Progenitor cell of endocrine pancreas (in vitro differentiated cells): ENCODE measurements around the gene SLC13A5. TPM values are rescaled to one million over a fixed set of nuclear protein-coding genes. Genes with fewer than 3 reads are reported as not detected.

Experiments
- DNase-seq: peaks from one replicate; pipeline ENCODE4 v3.0.0; 2021; ENCODE audit warnings: low spot score; ENCODE audit not compliant: unreplicated experiment
- H3K27ac Mint-ChIP-seq: 2 replicates; pipeline ENCODE4 v1.8.0; 2021; ENCODE audit warnings: mild to moderate bottlenecking, moderate library complexity, mixed read lengths
- H3K27me3 Mint-ChIP-seq: 2 replicates; pipeline ENCODE4 v1.8.0; 2021; ENCODE audit warnings: mixed read lengths
- H3K36me3 Mint-ChIP-seq: 2 replicates; pipeline ENCODE4 v1.8.0; 2022; ENCODE audit warnings: mixed read lengths; ENCODE audit not compliant: insufficient read depth
- H3K4me1 Mint-ChIP-seq: 2 replicates; pipeline ENCODE4 v1.8.0; 2021; ENCODE audit warnings: low read depth, mixed read lengths
- H3K4me3 Mint-ChIP-seq: 2 replicates; pipeline ENCODE4 v1.8.0; 2021; ENCODE audit warnings: low read depth, mild to moderate bottlenecking, moderate library complexity, mixed read lengths
- H3K9me3 Mint-ChIP-seq: 2 replicates; pipeline ENCODE4 v1.8.0; 2021; ENCODE audit warnings: low read depth, mixed read lengths
- total RNA-seq: library from RNA; stranded (reverse); gene quantifications from 2 replicates; pipeline ENCODE4 v1.2.1, GENCODE V29; 2021
- TF ChIP-seq, protein P1 (sequence below): fragments of 200-600 bp; sonication (generic); IDR thresholded peaks from one replicate; pipeline ENCODE4 v1.5.0; 2021; ENCODE audit warnings: antibody characterized with exemption, mild to moderate bottlenecking; ENCODE audit not compliant: unreplicated experiment

SLC13A5 gene
- total RNA-seq, 1 donor from 2014 or later = 0.93 TPM

DNA sequence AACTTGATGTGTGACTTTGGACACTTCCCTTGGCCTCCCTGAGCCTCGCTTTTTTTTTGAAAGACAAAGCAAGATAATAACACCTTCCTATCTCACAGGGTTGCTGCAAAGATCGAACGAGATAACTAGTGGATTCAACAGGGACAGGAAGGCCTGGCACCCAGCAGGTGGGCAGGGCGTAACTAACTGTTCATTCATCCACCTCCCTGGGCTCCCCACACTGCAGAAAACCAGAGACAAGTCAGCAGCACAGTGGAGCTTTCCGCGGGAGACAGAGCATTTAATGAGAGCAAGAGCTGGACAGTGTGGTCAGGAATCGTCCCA is 28.7 kb downstream of the SLC13A5 start:
- Mint-ChIP-seq H3K4me3 (no peak overlapping the region), H3K4me1 (peaks cover 4% of the 10 kb centered on the region), H3K27me3 (peaks cover 44% of the 10 kb centered on the region), H3K27ac (no peak overlapping the region), H3K36me3 (no peaks in the 10 kb centered on the region), H3K9me3 (no peaks in the 10 kb centered on the region)
- no peak for DNase-seq
- TF ChIP-seq, protein P1, sequence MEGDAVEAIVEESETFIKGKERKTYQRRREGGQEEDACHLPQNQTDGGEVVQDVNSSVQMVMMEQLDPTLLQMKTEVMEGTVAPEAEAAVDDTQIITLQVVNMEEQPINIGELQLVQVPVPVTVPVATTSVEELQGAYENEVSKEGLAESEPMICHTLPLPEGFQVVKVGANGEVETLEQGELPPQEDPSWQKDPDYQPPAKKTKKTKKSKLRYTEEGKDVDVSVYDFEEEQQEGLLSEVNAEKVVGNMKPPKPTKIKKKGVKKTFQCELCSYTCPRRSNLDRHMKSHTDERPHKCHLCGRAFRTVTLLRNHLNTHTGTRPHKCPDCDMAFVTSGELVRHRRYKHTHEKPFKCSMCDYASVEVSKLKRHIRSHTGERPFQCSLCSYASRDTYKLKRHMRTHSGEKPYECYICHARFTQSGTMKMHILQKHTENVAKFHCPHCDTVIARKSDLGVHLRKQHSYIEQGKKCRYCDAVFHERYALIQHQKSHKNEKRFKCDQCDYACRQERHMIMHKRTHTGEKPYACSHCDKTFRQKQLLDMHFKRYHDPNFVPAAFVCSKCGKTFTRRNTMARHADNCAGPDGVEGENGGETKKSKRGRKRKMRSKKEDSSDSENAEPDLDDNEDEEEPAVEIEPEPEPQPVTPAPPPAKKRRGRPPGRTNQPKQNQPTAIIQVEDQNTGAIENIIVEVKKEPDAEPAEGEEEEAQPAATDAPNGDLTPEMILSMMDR = no peak

DNA sequence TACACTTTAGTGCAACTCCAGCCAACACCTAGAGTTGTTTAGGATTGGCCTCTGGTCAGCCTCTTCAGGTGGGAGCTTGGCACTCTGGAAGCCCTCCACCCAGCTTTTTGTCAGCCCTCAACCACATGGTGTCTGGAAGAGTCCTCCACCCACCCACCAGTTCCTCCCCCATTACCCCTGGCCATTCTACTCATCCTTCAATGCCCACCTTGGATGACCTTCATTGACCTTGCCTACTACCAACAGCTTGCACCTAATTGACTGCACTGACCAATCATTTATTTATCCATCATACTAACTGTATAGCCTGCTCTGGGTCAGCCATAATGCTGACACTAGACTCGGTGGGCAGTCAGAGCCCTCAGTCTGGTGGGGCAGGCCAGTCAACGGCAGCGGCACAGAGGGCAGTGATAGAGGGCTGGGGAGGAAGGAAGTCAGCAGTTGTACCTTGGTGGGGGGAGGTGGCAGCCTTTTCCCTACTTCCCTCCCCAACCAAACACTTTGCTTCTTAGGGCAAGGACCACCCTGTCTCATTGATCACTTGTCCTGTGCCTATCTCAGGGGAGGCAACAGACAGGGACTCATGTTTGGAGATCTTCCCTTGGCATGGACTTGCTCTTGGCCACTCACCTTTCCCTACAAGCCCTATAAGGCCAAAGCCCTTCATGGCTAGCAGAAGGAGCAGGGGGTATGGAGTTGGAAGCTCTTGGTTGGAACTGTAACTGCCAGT is 29.3 kb downstream of the SLC13A5 start:
- DNase-seq = no peak
- TF ChIP-seq, protein P1 = no peak
- Mint-ChIP-seq H3K27ac (no peak overlapping the region), H3K4me1 (peaks cover 4% of the 10 kb centered on the region), H3K9me3 (no peaks in the 10 kb centered on the region), H3K27me3 (peaks cover 43% of the 10 kb centered on the region), H3K4me3 (no peak overlapping the region), H3K36me3 (no peaks in the 10 kb centered on the region)

GRCh38 chr17:6683081-6683684 is 30.0 kb downstream of the SLC13A5 start:
- peaks cover 49% of the 10 kb centered on the region for H3K27me3 Mint-ChIP-seq
- TF ChIP-seq, protein P1 = no peak
- DNase-seq = no peak
- no peaks in the 10 kb centered on the region for H3K36me3 Mint-ChIP-seq
- H3K4me1 Mint-ChIP-seq = peaks cover 4% of the 10 kb centered on the region
- H3K27ac Mint-ChIP-seq = no peak overlapping the region
- no peaks in the 10 kb centered on the region for H3K9me3 Mint-ChIP-seq
- no peak overlapping the region for H3K4me3 Mint-ChIP-seq

- no peak for DNase-seq
- TF ChIP-seq, protein P1 = no peak
- H3K36me3 Mint-ChIP-seq = no peaks in the 10 kb centered on the region
- peaks cover 4% of the 10 kb centered on the region for H3K4me1 Mint-ChIP-seq
- H3K9me3 Mint-ChIP-seq = no peaks in the 10 kb centered on the region
- no peak overlapping the region for H3K4me3 Mint-ChIP-seq
- H3K27ac Mint-ChIP-seq = no peak overlapping the region
- H3K27me3 Mint-ChIP-seq = peaks cover 45% of the 10 kb centered on the region
Observed at GRCh38 chr17:6682339-6682738, 30.8 kb downstream of the SLC13A5 start.

DNA sequence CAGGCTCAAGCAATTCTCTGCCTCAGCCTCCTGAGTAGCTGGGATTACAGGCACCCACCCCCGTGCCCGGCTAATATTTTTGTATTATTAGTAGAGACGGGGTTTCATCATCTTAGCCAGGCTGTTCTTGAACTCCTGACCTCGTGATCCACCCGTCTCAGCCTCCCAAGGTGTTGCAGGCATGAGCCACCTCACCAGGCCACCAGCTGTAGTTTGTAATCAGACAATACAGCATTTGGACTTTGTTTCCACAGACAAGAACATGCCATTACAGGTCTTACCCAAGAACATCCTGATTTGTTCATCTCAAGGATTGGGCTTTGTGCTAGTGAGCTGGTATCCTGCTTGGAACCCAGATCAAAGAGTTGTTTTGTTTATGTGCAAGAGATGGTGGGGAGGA is 31.5 kb downstream of the SLC13A5 start:
- no peak overlapping the region for H3K4me3 Mint-ChIP-seq
- peaks cover 38% of the 10 kb centered on the region for H3K27me3 Mint-ChIP-seq
- TF ChIP-seq, protein P1 = no peak
- no peaks in the 10 kb centered on the region for H3K36me3 Mint-ChIP-seq
- no peak for DNase-seq
- no peak overlapping the region for H3K27ac Mint-ChIP-seq
- H3K9me3 Mint-ChIP-seq = no peaks in the 10 kb centered on the region
- peaks cover 7% of the 10 kb centered on the region for H3K4me1 Mint-ChIP-seq
